GM12891 (cell line): ENCODE measurements around the gene LILRB3.
A peak's percentile ranks its signal among the peaks of the same experiment; 100 is the strongest.

Experiments used
- POLR2AphosphoS5 ChIP-seq: IDR thresholded peaks from 2 replicates; pipeline ENCODE4 v1.6.1; 2011; ENCODE audit warnings: low read depth, low read length, control low read depth
- SPI1 ChIP-seq: IDR thresholded peaks from 2 replicates; pipeline ENCODE4 v1.6.1; 2011; ENCODE audit warnings: low read depth, low read length, control low read depth

DNA sequence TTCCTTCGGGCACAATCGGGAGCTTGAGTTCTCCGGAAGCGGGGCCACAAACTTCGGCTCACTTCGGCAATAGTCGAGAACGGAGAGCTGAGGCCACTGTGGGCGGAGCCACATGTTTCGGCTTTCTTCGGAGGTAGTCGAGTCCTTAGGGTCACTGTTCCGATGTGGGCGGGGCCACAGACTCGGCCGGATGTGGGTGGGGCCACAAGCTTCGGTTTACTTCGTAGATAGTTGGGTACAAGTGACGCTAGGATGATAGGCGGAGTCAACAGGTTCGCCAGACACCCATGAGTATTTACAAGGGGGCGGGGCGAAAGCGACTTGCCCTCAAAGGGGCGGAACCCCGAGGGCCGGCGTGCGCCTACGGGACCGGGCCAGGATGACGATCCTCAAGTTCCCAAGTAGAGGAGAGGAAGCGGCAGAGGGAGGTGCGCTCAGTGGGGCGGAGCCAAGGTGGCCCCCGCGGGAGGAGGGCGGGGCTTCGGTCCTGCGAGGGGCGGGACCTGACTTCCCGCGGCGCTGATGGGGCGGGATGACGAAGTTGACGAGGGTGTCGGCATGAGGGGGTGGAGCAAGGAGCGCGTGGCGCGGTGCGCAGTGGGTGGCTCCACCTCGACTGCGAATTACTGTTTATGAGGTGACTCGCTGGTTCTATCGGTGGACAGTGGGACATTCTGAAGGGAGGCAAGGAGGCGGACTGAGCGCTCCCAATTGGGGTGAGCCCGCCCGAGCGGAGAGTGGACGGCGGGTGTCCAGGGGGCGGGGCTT is 32.9 kb downstream of the LILRB3 start:
- TF ChIP-seq POLR2AphosphoS5 (peak; percentile 84), SPI1 (peak; percentile 45)
